A673 (cell line): Measurements from ENCODE around the gene LARP1. TPM values are rescaled to one million over a fixed set of nuclear protein-coding genes. Genes with fewer than 3 reads are reported as not detected.

Source experiments
- BruUV-seq: library from RNA; stranded (reverse); fragments of 400-500 nt; replicated peaks from 2 replicates; lab custom pipeline; 2021; lab: Mats Ljungman, UMichigan
- CTCF ChIA-PET: fragments of 300-600 bp; sonication (Branson Sonifier 250); formaldehyde crosslinking; loops from one replicate; lab custom pipeline; 2022; ENCODE audit warnings: antibody characterized with exemption; lab: Charles Lee
- POLR2A ChIA-PET: fragments of 300-600 bp; sonication (Branson Sonifier 250); formaldehyde crosslinking; loops from one replicate; lab custom pipeline; 2022; ENCODE audit warnings: antibody characterized with exemption; ENCODE audit not compliant: low non-redundant PET; lab: Charles Lee
- DNase-seq: peaks from one replicate; pipeline ENCODE4 v3.0.0-alpha.2; 2015; ENCODE audit warnings: low spot score
- H3K27ac ChIP-seq: fragments of 200-600 bp; sonication (generic); 2 replicates; pipeline ENCODE4 v1.5.1; 2016; ENCODE audit warnings: mixed run types, low read depth, mild to moderate bottlenecking, mixed read lengths, antibody characterized with exemption, low read length; ENCODE audit not compliant: poor library complexity, severe bottlenecking
- H3K27me3 ChIP-seq: fragments of 200-600 bp; sonication (generic); replicated peaks from 2 replicates; pipeline ENCODE4 v1.6.1; 2017; ENCODE audit warnings: mixed run types, low read depth, mild to moderate bottlenecking, mixed read lengths, antibody characterized with exemption, low read length; ENCODE audit not compliant: insufficient read depth, poor library complexity
- H3K36me3 ChIP-seq: fragments of 200-600 bp; sonication (generic); 2 replicates; pipeline ENCODE4 v1.6.1; 2016; ENCODE audit warnings: mixed run types, mild to moderate bottlenecking, mixed read lengths, antibody characterized with exemption, low read length; ENCODE audit not compliant: insufficient read depth, poor library complexity, severe bottlenecking
- H3K4me1 ChIP-seq: fragments of 200-600 bp; sonication (generic); 2 replicates; pipeline ENCODE4 v1.6.1; 2017; ENCODE audit warnings: mixed run types, mild to moderate bottlenecking, mixed read lengths, antibody characterized with exemption, low read length; ENCODE audit not compliant: insufficient read depth, poor library complexity, severe bottlenecking
- H3K4me3 ChIP-seq: fragments of 200-600 bp; sonication (generic); 2 replicates; pipeline ENCODE4 v1.5.1; 2016; ENCODE audit warnings: low read depth, mixed run types, mild to moderate bottlenecking, mixed read lengths, low read length; ENCODE audit not compliant: poor library complexity, severe bottlenecking
- H3K9me3 ChIP-seq: fragments of 200-600 bp; sonication (generic); 2 replicates; pipeline ENCODE4 v1.6.1; 2016; ENCODE audit warnings: mixed run types, low read depth, mild to moderate bottlenecking, mixed read lengths, antibody characterized with exemption, low read length; ENCODE audit not compliant: poor library complexity, severe bottlenecking
- CTCF ChIP-seq: fragments of 300-800, 200-600 bp; sonication (generic); conservative IDR thresholded peaks from 2 replicates; pipeline ENCODE4 v1.5.1; 2017; ENCODE audit warnings: low read depth, mild to moderate bottlenecking, antibody characterized with exemption, low read length, moderate library complexity, mixed read lengths
- EZH2 ChIP-seq: fragments of 200-600 bp; sonication (generic); IDR thresholded peaks from 2 replicates; pipeline ENCODE4 v1.6.1; 2017; ENCODE audit warnings: borderline replicate concordance, low read depth, mild to moderate bottlenecking, mixed read lengths, antibody characterized with exemption, low read length; ENCODE audit not compliant: poor library complexity, severe bottlenecking
- intact Hi-C: fragments of 100-400 bp; cut with micrococcal nuclease; formaldehyde crosslinking; loops from one replicate; pipeline ENCODE4 v1.10.0; 2022; ENCODE audit not compliant: unreplicated experiment
- total RNA-seq: library from RNA; stranded (reverse); gene quantifications from 2 replicates; pipeline ENCODE4 v1.2.3, GENCODE V29; 2021

Gene LARP1
- total RNA-seq, 1 experiment from 2014 or later, result 257 TPM

DNA sequence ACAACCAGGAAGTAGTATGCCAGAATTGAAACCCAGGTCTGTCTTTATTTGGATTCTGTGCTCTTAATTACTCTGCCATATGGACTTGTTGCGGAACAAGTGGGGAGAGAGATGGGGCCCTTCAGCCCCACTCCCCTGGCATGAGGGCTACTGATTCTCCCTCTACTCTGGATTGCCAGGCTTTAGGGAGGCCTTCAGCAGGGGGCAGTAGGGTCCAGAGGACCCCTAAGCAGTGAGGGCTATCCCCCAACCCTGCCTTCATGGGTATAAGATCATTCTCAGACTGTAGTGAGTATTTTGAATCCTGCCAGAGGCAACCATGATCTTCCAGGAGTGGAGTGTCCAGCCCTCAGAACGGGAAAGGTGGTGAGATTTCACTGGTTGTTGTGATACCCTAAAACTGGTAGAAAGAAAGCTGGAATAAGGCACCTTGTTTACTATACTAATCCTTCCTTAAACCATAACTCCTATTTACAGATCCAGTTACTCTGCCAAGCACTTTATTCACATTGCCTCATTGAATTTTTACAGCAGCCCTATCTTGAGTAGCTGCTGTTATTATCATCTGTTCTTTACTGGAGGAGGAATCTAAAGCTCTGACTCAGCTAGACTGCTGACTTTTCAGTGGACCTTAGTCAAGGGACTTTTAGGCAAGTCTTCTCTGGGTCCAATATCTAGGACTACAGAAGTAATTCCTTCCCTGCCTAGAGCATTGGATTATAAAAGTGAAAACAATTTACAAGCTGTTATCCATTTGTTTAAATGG, 31.3 kb upstream of the LARP1 start:
- TF ChIP-seq EZH2 (no peak), CTCF (no peak)
- POLR2A ChIA-PET, result no interaction called here
- H3K27me3 ChIP-seq, result no peaks in the 10 kb centered on the region
- intact Hi-C loops, result no loop called here
- H3K27ac ChIP-seq, result no peak overlapping the region
- DNase-seq, result no peak
- no peaks in the 10 kb centered on the region for H3K4me1 ChIP-seq
- no TSS peak for BruUV-seq
- H3K9me3 ChIP-seq, result no peaks in the 10 kb centered on the region
- no peaks in the 10 kb centered on the region for H3K36me3 ChIP-seq
- no peak overlapping the region for H3K4me3 ChIP-seq
- CTCF ChIA-PET, result no interaction called here

DNA sequence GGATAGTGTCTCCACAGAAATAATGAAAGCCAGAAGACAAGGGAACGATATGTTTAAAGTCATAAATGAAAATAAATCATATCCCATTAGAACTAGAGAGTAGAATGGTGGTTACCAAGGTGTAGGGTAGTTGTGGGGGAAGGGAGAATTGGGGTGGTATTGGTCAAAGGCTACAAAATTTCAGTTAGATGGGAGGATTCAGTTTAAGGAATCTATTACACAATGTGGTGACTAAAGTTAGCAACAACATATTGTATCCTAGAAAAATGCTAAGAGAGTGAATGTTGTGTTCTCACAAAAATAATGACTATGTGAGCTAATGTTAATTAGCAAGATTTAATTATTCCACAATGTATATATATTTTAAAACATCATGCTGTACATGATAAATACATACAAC, 27.8 kb upstream of the LARP1 start:
- Histone ChIP-seq H3K27ac (no peak overlapping the region), H3K4me1 (no peaks in the 10 kb centered on the region), H3K36me3 (no peaks in the 10 kb centered on the region), H3K9me3 (no peaks in the 10 kb centered on the region), H3K27me3 (no peaks in the 10 kb centered on the region), H3K4me3 (no peak overlapping the region)
- CTCF ChIA-PET, result no interaction called here
- TF ChIP-seq EZH2, result no peak
- TF ChIP-seq CTCF, result no peak
- POLR2A ChIA-PET, result no interaction called here
- no peak for DNase-seq
- intact Hi-C loops, result no loop called here
- BruUV-seq, result no TSS peak

DNA sequence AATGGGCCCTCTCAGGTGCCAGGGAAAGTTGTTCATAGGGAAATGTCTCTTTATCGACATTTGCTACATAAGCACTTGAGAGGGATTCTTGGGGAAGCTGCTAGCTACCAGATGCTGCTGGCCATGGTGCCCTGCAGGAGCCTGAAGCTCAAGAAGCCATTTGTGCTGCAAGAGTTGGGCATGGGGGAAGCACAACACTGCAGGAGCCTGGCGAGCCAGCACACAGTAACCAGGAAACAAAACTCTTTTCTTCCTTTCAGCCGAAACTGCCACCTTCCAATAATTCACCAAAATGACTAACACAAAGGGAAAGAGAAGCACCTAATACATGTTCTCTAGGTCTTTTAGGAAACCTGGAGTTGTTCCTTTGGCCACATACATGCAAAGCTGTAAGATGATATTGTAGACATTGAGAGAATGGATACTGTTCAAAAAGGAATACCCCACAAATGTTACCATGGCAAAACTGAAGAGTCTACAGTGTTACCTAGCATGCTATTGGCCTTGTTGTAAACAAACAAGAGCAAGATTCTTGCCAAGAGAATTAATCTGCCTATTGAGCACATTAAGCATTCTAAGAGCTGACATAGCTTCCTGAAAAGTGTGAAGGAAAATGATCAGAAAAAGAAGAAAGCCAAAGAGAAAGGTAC, 26.1 kb upstream of the LARP1 start:
- no peak for DNase-seq
- Histone ChIP-seq H3K27ac (no peak overlapping the region), H3K4me1 (no peaks in the 10 kb centered on the region), H3K36me3 (no peaks in the 10 kb centered on the region), H3K9me3 (no peaks in the 10 kb centered on the region), H3K27me3 (no peaks in the 10 kb centered on the region), H3K4me3 (no peak overlapping the region)
- ChIA-PET POLR2A (interaction anchor here (0.6 kb wide), 1 partner anchor 366 kb away, joined by 3 read pairs; no protein-coding TSS in a partner anchor), CTCF (no interaction called here)
- intact Hi-C loops, result no loop called here
- no TSS peak for BruUV-seq
- TF ChIP-seq CTCF (no peak), EZH2 (no peak)
